A549 (cell line): ENCODE measurements around the gene ARPC2. TPM values are rescaled to one million over a fixed set of nuclear protein-coding genes. Genes with fewer than 3 reads are reported as not detected.

ENCODE experiments used
- ATAC-seq, 2 experiments: fragments of 200-7000 bp in 1 of 2; fragments of >200 bp in 1 of 2; cut with Nextera tagmentation in 1 of 2; cut with Tn5 transposase in 1 of 2; 3 replicates each; pipeline versions ENCODE4 v1.8.0 to v1.9.1; 2018 to 2020; ENCODE audit warnings: mild to moderate bottlenecking in 1 of 2, moderate library complexity in 1 of 2
- CTCF ChIA-PET: fragments of 300-600 bp; sonication (Branson Sonifier 250); formaldehyde crosslinking; extraction: SDS; loops from one replicate; lab custom pipeline; 2021; ENCODE audit warnings: antibody characterized with exemption, inconsistent platforms; lab: Yijun Ruan, JAX
- POLR2A ChIA-PET: fragments of 350-600 bp; formaldehyde crosslinking; extraction: SDS; loops from one replicate; lab custom pipeline; 2021; ENCODE audit warnings: antibody characterized with exemption, inconsistent platforms; lab: Yijun Ruan, JAX
- DNase-seq, 2 experiments: peaks; one replicate each; pipeline versions ENCODE4 v3.0.0 to v3.0.0-alpha.2; 2011 to 2016; ENCODE audit warnings: low read depth in 1 of 2, low spot score in 1 of 2
- FAIRE-seq: peaks from 2 replicates; lab custom pipeline; 2011; peaks lifted over from hg19 to GRCh38; lab: Jason Lieb, UNC
- H3K27ac ChIP-seq, 2 experiments: fragments of >200 bp; sonication (Bioruptor Twin); formaldehyde crosslinking; 3 replicates each; pipeline ENCODE4 v1.5.1; 2016 to 2017
- H3K4me1 ChIP-seq: fragments of >200 bp; sonication (Bioruptor Twin); formaldehyde crosslinking; 3 replicates; pipeline ENCODE4 v1.6.1; 2016
- H3K4me2 ChIP-seq: fragments of >200 bp; sonication (Bioruptor Twin); formaldehyde crosslinking; 3 replicates; pipeline ENCODE4 v1.6.1; 2016
- H3K4me3 ChIP-seq: fragments of >200 bp; sonication (Bioruptor Twin); formaldehyde crosslinking; 3 replicates; pipeline ENCODE4 v1.5.1; 2016
- H3K9me3 ChIP-seq: fragments of >200 bp; sonication (Bioruptor Twin); formaldehyde crosslinking; 3 replicates; pipeline ENCODE4 v1.6.1; 2016
- CBX2 ChIP-seq: fragments of 200-600 bp; sonication (generic); IDR thresholded peaks from 2 replicates; pipeline ENCODE4 v1.6.1; 2016; ENCODE audit warnings: low read depth, mild to moderate bottlenecking, borderline replicate concordance
- CBX8 ChIP-seq: fragments of 200-600 bp; sonication (generic); IDR thresholded peaks from 2 replicates; pipeline ENCODE4 v1.6.1; 2016
- EHMT2 ChIP-seq: fragments of 200-600 bp; sonication (generic); IDR thresholded peaks from 2 replicates; pipeline ENCODE4 v1.6.1; 2016; ENCODE audit warnings: antibody characterized with exemption, low read depth, mild to moderate bottlenecking, moderate library complexity
- EP300 ChIP-seq, 2 experiments: fragments of >200 bp; sonication (Bioruptor Twin); formaldehyde crosslinking; IDR thresholded peaks; 2 replicates in 1 of 2; 3 replicates in 1 of 2; pipeline ENCODE4 v1.6.1; 2016 to 2017
- FOSL2 ChIP-seq, 2 experiments: fragments of 450-650 bp in 1 of 2; fragments of >200 bp in 1 of 2; sonication (Bioruptor Twin) in 1 of 2; formaldehyde crosslinking; IDR thresholded peaks; 2 replicates each; pipeline versions ENCODE4 v1.5.0 to v1.6.1; 2016 to 2020; ENCODE audit warnings: mild to moderate bottlenecking in 1 of 2, moderate library complexity in 1 of 2
- FOXS1 ChIP-seq: fragments of 250-450 bp; sonication (Bioruptor Pico); IDR thresholded peaks from 2 replicates; pipeline ENCODE4 v1.5.0; 2020; ENCODE audit warnings: mild to moderate bottlenecking, moderate library complexity
- GATA3 ChIP-seq: IDR thresholded peaks from 2 replicates; pipeline ENCODE4 v1.6.1; 2012; ENCODE audit warnings: borderline replicate concordance
- HEYL ChIP-seq: fragments of 250-450 bp; sonication (Bioruptor Pico); IDR thresholded peaks from 2 replicates; pipeline ENCODE4 v1.8.0; 2021; ENCODE audit warnings: mild to moderate bottlenecking, moderate library complexity
- HOXA7 ChIP-seq: fragments of 250-450 bp; sonication (Bioruptor Pico); IDR thresholded peaks from 2 replicates; pipeline ENCODE4 v1.5.0; 2020; ENCODE audit warnings: mild to moderate bottlenecking, moderate library complexity
- JUNB ChIP-seq: fragments of >200 bp; sonication (Bioruptor Twin); formaldehyde crosslinking; IDR thresholded peaks from 2 replicates; pipeline ENCODE4 v1.6.1; 2016
- KDM5A ChIP-seq: fragments of 200-600 bp; sonication (generic); IDR thresholded peaks from 2 replicates; pipeline ENCODE4 v1.6.1; 2016; ENCODE audit warnings: antibody characterized with exemption, mild to moderate bottlenecking
- POLR2A ChIP-seq: IDR thresholded peaks from 2 replicates; pipeline ENCODE4 v1.6.1; 2012; ENCODE audit warnings: mild to moderate bottlenecking, low read length
- RAD21 ChIP-seq, 2 experiments: fragments of >200 bp in 1 of 2; sonication (Bioruptor Twin) in 1 of 2; formaldehyde crosslinking in 1 of 2; IDR thresholded peaks in 1 of 2; conservative IDR thresholded peaks in 1 of 2; 2 replicates in 1 of 2; 3 replicates in 1 of 2; pipeline ENCODE4 v1.6.1; 2012 to 2018; ENCODE audit warnings: inconsistent platforms in 1 of 2
- SMC3 ChIP-seq: fragments of >200 bp; sonication (Bioruptor Twin); formaldehyde crosslinking; IDR thresholded peaks from 3 replicates; pipeline ENCODE4 v1.6.1; 2018; ENCODE audit warnings: inconsistent platforms
- TFCP2L1 ChIP-seq: fragments of 250-450 bp; sonication (Bioruptor Pico); IDR thresholded peaks from 2 replicates; pipeline ENCODE4 v1.5.0; 2021; ENCODE audit warnings: mild to moderate bottlenecking
- ZNF302 ChIP-seq: fragments of 250-450 bp; sonication (Bioruptor Pico); IDR thresholded peaks from 2 replicates; pipeline ENCODE4 v1.9.0; 2021; ENCODE audit warnings: inconsistent platforms, mild to moderate bottlenecking, moderate library complexity
- WGBS: methylation state at CpG from one replicate; pipeline ENCODE4 v1.1.6; 2017; ENCODE audit errors: missing lambda C conversion rate; 5-methylcytosine and 5-hydroxymethylcytosine counted together
- polyA plus RNA-seq, 4 experiments: library from polyadenylated mRNA; depleted of rRNA in 3 of 4; stranded (reverse); fragments of >200 nt; fragmentation: RNase III in 1 of 4; extraction: RNeasy Plus Mini Kit Qiagen cat#74134 plus additional on column Dnase treatment in 1 of 4; gene quantifications; 2 replicates in 3 of 4; 3 replicates in 1 of 4; pipeline ENCODE4 v1.2.3, GENCODE V29; 2011 to 2017
- TF ChIP-seq, protein P1 (sequence below): IDR thresholded peaks from 2 replicates; pipeline ENCODE4 v1.6.1; 2012
- TF ChIP-seq, protein P2 (sequence below): fragments of 450-650 bp; IDR thresholded peaks from 2 replicates; pipeline ENCODE4 v1.6.1; 2014; ENCODE audit warnings: antibody characterized with exemption
- TF ChIP-seq, protein P3 (sequence below): fragments of >200 bp; sonication (Bioruptor Twin); formaldehyde crosslinking; IDR thresholded peaks from 3 replicates; pipeline ENCODE4 v1.6.1; 2016
- TF ChIP-seq, protein P4 (sequence below): fragments of >200 bp; sonication (Bioruptor Twin); formaldehyde crosslinking; IDR thresholded peaks from 3 replicates; pipeline ENCODE4 v1.5.1; 2016
- TF ChIP-seq, protein P5 (sequence below): fragments of 150-350 bp; IDR thresholded peaks from 2 replicates; pipeline ENCODE4 v1.6.1; 2014; ENCODE audit warnings: low read depth, mild to moderate bottlenecking, low read length

The ARPC2 gene
- polyA plus RNA-seq, 2 of the 4 experiments (the other 2 are of a cell fraction): 263 to 374 TPM

DNA sequence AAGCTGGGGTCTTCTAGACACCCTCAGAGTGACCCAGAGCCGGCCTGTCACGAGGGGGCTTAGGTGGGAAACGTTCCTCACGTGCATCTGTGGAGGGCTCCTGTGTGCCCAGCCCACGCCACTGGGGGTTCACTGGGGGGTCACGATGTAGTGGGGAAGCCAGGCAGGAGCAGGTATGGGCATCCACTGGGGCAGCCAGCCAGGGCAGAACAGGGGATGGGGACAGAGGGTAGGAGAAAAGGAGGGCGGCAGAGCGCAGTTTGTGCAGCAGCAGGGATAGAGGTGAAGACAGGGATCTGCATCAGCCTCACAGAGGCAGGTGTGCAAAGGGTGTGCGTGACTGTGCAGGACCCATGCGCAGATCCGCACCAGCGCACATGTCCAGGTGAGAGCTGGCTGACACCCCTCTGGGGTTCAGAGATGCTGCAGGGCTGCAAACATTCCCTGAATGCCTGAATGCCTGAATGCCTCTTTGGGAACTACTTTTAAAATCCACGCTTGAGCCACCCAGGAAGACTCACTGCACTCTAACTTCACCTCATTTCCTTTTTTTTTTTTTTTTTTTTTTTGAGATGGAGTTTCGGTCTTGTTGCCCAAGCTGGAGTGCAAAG, 63.4 kb downstream of the ARPC2 start:
- ATAC-seq (no peak), FAIRE-seq (no peak), DNase-seq (no peak)
- H3K9me3 ChIP-seq: no peaks in the 10 kb centered on the region
- ChIA-PET POLR2A (no interaction called here), CTCF (interaction anchor here (0.6 to 8.1 kb wide), 4 partner anchors 7 to 183 kb away, joined by 3 to 105 read pairs (median 8); partner anchors contain the start of genes AAMP, PNKD and TMBIM1)
- H3K27ac ChIP-seq: no peak overlapping the region
- no peak for TF ChIP-seq FOSL2 (IDR thresholded peaks at IDR 0.05)
- no peak for TF ChIP-seq FOSL2 (CRISPR knock-in tag; IDR thresholded peaks at IDR 0.05)
- TF ChIP-seq, protein P1, sequence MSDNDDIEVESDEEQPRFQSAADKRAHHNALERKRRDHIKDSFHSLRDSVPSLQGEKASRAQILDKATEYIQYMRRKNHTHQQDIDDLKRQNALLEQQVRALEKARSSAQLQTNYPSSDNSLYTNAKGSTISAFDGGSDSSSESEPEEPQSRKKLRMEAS: no peak
- TF ChIP-seq FOXS1 (CRISPR knock-in tag): no peak
- TF ChIP-seq, protein P2, sequence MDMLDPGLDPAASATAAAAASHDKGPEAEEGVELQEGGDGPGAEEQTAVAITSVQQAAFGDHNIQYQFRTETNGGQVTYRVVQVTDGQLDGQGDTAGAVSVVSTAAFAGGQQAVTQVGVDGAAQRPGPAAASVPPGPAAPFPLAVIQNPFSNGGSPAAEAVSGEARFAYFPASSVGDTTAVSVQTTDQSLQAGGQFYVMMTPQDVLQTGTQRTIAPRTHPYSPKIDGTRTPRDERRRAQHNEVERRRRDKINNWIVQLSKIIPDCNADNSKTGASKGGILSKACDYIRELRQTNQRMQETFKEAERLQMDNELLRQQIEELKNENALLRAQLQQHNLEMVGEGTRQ: no peak
- 97% methylated on average over 8 of the region's 14 CpGs for WGBS
- H3K4me3 ChIP-seq: no peak overlapping the region
- H3K4me2 ChIP-seq: no peak overlapping the region
- H3K4me1 ChIP-seq: peaks cover 9% of the 10 kb centered on the region; the same call in 2 of the 3 replicates

DNA sequence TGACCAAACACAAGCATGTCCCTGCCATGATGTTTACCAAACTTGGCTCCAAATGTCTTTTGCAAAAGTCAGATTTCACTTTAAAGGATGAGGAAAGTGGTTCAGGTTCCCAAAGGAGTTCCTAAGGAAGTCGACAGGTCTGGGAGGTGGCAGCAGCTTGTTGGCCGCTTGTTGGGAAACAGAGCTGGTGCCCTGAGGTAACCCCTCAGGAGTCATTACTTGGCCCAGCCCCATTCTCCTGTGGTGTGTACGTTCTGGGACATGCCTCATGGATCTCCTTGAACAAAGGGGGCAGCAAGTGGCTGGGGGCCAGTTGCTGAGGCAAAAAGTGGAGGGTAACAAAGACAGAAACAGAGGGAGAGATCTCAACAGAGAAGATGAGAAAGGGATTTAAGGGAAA, 64.5 kb downstream of the ARPC2 start:
- no peak for ATAC-seq
- WGBS: 74% methylated on average over 3 of the region's 3 CpGs
- H3K4me2 ChIP-seq: no peak overlapping the region
- no peak for DNase-seq
- H3K4me1 ChIP-seq: peaks cover 18% of the 10 kb centered on the region
- H3K9me3 ChIP-seq: no peaks in the 10 kb centered on the region
- POLR2A ChIA-PET: no interaction called here
- CTCF ChIA-PET: interaction anchor here (1.2 to 8.1 kb wide), 3 partner anchors 9 to 75 kb away, joined by 4 to 105 read pairs (median 12); partner anchors contain the start of genes AAMP, CATIP, PNKD and TMBIM1
- H3K27ac ChIP-seq: no peak overlapping the region
- TF ChIP-seq POLR2A (no peak), HEYL (no peak), FOXS1 (CRISPR knock-in tag) (no peak), CBX8 (no peak), HOXA7 (no peak), KDM5A (no peak), ZNF302 (CRISPR knock-in tag) (no peak), RAD21 (conservative IDR thresholded peaks at IDR 0.05 in 1 of 2, IDR thresholded peaks at IDR 0.05 in 1 of 2) (no peak), EHMT2 (no peak), SMC3 (no peak), TFCP2L1 (CRISPR knock-in tag) (no peak), CBX2 (no peak), EP300 (IDR thresholded peaks at IDR 0.05) (no peak), JUNB (no peak), GATA3 (no peak)
- TF ChIP-seq, protein P3, sequence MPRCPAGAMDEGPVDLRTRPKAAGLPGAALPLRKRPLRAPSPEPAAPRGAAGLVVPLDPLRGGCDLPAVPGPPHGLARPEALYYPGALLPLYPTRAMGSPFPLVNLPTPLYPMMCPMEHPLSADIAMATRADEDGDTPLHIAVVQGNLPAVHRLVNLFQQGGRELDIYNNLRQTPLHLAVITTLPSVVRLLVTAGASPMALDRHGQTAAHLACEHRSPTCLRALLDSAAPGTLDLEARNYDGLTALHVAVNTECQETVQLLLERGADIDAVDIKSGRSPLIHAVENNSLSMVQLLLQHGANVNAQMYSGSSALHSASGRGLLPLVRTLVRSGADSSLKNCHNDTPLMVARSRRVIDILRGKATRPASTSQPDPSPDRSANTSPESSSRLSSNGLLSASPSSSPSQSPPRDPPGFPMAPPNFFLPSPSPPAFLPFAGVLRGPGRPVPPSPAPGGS: no peak
- TF ChIP-seq, protein P4, sequence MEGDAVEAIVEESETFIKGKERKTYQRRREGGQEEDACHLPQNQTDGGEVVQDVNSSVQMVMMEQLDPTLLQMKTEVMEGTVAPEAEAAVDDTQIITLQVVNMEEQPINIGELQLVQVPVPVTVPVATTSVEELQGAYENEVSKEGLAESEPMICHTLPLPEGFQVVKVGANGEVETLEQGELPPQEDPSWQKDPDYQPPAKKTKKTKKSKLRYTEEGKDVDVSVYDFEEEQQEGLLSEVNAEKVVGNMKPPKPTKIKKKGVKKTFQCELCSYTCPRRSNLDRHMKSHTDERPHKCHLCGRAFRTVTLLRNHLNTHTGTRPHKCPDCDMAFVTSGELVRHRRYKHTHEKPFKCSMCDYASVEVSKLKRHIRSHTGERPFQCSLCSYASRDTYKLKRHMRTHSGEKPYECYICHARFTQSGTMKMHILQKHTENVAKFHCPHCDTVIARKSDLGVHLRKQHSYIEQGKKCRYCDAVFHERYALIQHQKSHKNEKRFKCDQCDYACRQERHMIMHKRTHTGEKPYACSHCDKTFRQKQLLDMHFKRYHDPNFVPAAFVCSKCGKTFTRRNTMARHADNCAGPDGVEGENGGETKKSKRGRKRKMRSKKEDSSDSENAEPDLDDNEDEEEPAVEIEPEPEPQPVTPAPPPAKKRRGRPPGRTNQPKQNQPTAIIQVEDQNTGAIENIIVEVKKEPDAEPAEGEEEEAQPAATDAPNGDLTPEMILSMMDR: no peak
- TF ChIP-seq, protein P5, sequence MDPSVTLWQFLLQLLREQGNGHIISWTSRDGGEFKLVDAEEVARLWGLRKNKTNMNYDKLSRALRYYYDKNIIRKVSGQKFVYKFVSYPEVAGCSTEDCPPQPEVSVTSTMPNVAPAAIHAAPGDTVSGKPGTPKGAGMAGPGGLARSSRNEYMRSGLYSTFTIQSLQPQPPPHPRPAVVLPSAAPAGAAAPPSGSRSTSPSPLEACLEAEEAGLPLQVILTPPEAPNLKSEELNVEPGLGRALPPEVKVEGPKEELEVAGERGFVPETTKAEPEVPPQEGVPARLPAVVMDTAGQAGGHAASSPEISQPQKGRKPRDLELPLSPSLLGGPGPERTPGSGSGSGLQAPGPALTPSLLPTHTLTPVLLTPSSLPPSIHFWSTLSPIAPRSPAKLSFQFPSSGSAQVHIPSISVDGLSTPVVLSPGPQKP: no peak
- H3K4me3 ChIP-seq: no peak overlapping the region
- FAIRE-seq: no peak
